RWPE1 (cell line): Measurements from ENCODE around the gene LLGL2.

Source experiments
- CTCF ChIA-PET: fragments of 350-600 bp; sonication (Branson Sonifier 250); formaldehyde crosslinking; extraction: SDS; loops from one replicate; lab custom pipeline; 2021; lab: Yijun Ruan, JAX
- POLR2A ChIA-PET: fragments of 400-600 bp; formaldehyde crosslinking; extraction: SDS; loops from one replicate; lab custom pipeline; 2020; ENCODE audit warnings: antibody characterized with exemption; ENCODE audit not compliant: low non-redundant PET; lab: Yijun Ruan, JAX
- DNase-seq: peaks from one replicate; pipeline ENCODE4 v3.0.0; 2012; ENCODE audit warnings: low spot score
- H3K27ac ChIP-seq: fragments of 450-650 bp; 2 replicates; pipeline ENCODE4 v1.5.1; 2017
- CTCF ChIP-seq: fragments of 450-650 bp; conservative IDR thresholded peaks from 2 replicates; pipeline ENCODE4 v1.5.1; 2017; ENCODE audit warnings: low read depth, mild to moderate bottlenecking

Gene LLGL2

GRCh38 chr17:75595284-75595919 lies 69.9 kb downstream of the LLGL2 start:
- no peak for TF ChIP-seq CTCF
- H3K27ac ChIP-seq, result no peak overlapping the region
- ChIA-PET POLR2A (no interaction called here), CTCF (interaction anchor here (0.6 to 1.0 kb wide), 2 partner anchors 17 to 79 kb away, joined by 3 read pairs; partner anchors contain the start of gene TSEN54)
- DNase-seq, result no peak

GRCh38 chr17:75595920-75596313 lies 70.4 kb downstream of the LLGL2 start:
- no peak overlapping the region for H3K27ac ChIP-seq
- ChIA-PET POLR2A (interaction anchor here (0.6 kb wide), 1 partner anchor 71 kb away, joined by 3 read pairs; no protein-coding TSS in a partner anchor), CTCF (interaction anchor here (0.6 to 1.0 kb wide), 3 partner anchors 80 to 848 kb away, joined by 3 to 5 read pairs (median 3); partner anchors contain the start of gene TSEN54)
- DNase-seq, result no peak
- no peak for TF ChIP-seq CTCF

- POLR2A ChIA-PET, result interaction anchor here (0.6 kb wide), 1 partner anchor 71 kb away, joined by 3 read pairs; no protein-coding TSS in a partner anchor
- TF ChIP-seq CTCF, result no peak
- no peak overlapping the region for H3K27ac ChIP-seq
- no peak for DNase-seq
- CTCF ChIA-PET, result interaction anchor here (0.6 to 1.0 kb wide), 3 partner anchors 80 to 847 kb away, joined by 3 to 5 read pairs (median 3); partner anchors contain the start of gene TSEN54
Measured at GRCh38 chr17:75596320-75597087, 71.0 kb downstream of the LLGL2 start.

- CTCF ChIA-PET, result interaction anchor here (0.5 to 3.5 kb wide), 17 partner anchors 8 to 160 kb away, joined by 3 to 29 read pairs (median 5); partner anchors contain the start of gene SMIM5
- H3K27ac ChIP-seq, result no peak overlapping the region
- POLR2A ChIA-PET, result no interaction called here
- DNase-seq, result peak; percentile 43
- peak; percentile 80 for TF ChIP-seq CTCF
Measured at GRCh38 chr17:75601057-75601987, 75.8 kb downstream of the LLGL2 start.

- H3K27ac ChIP-seq, result peak overlapping the region; percentile 58; the same call in 1 of the 2 replicates
- no peak for DNase-seq
- no peak for TF ChIP-seq CTCF
- CTCF ChIA-PET, result interaction anchor here (2.5 to 3.5 kb wide), 3 partner anchors 11 to 31 kb away, joined by 12 to 29 read pairs (median 26); partner anchors contain the start of gene SMIM5
- POLR2A ChIA-PET, result no interaction called here
Measured at GRCh38 chr17:75602644-75603043, 77.1 kb downstream of the LLGL2 start.
